ENCODE data around the gene KIF5A. TPM values are rescaled to one million over a fixed set of nuclear protein-coding genes. Genes with fewer than 3 reads are reported as not detected.

KIF5A gene
- total and polyA plus RNA-seq, 5 donors, result 0.09 to 0.31 (median 0.20) TPM

DNA sequence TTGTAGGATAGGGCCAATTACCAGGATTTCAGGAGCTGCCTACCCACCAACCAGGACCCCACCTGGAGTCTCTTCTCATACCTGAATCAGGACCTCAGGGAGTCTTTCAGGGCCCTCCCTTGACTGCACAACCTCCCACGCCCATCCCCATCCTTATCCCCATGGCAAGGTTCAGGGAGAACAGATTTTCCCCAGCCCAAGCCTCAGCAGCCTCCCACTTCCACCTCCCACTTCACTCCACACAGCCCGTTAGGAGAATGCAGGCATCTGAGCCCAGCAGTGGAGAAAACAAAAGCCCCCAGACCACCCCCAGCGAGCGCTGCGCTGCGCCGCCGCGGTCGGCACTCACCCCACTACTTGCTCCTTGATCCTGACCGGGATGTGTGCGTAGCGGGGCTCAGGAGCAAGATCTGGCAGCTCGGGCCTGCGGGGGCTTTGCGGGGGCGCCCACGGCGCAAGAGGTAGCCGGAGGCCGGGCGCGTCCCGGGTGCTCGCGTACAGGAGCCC, 81.8 kb downstream of the KIF5A start:
- H3K27me3 ChIP-seq (ENCODE audit: control insufficient read depth, insufficient read depth), result no peaks in the 10 kb centered on the region
- peak overlapping the region; percentile 50 for H3K4me3 ChIP-seq (ENCODE audit: low read length)
- WGBS, result 12% methylated on average over 26 of the region's 26 CpGs
- H3K27ac ChIP-seq (ENCODE audit: low read length), result no peak overlapping the region
- H3K4me1 ChIP-seq (ENCODE audit: control insufficient read depth, insufficient read depth, low read length), result no peaks in the 10 kb centered on the region
- ATAC-seq (no peak), DNase-seq (peak in 1 of 3 donors; percentile 46)
- intact Hi-C loops (cut with DNase I), result no loop called here
- no peaks in the 10 kb centered on the region for H3K9me3 ChIP-seq (ENCODE audit: control insufficient read depth, low read length)

DNA sequence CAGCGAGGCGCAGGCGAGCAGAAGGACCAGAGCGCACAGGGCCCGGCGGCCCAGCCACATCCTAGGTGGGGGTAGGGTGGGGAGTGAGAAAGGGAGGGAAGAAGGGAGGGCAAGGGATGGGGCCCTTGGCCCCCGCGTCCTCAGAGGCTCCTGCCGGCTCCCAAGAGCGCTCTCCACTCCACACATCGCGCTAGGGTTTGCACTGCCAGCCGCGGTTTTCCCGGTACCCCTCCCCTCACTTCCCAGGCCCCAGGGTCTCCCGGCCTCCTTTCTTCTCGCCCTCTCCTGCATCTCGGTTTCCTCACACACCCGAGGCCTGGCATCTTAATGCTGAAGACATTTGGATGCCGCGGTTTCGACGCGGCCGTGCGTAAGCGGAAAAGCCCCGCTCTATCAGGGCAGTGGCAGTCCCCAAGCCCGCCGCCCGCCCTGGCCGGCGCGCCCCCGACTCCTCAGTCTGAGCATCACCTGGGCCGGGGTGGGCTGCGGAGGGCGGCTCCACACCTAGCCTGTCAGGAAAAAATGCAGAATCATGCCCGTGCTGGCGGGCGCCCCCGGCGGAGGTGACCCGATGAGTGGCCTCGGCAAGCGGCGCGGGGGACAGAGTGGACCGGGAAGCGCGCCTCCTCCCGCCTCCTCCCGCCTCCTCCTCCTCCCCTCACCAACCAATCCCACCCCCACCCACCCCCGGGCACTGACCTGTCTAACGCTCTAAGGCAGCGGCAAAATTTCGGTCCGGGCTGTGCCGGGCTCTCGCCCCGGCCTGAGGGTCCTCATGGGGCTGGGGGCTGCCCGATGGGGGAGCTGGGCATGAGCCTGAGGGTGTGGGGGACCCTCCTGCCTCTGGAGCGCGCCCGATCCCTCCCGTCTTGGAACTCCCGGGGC, 82.5 kb downstream of the KIF5A start:
- ATAC-seq, result peak; percentile 34 to 57
- DNase-seq, result peak in 2 of 3 donors; percentile 59 to 60
- no peaks in the 10 kb centered on the region for H3K27me3 ChIP-seq (ENCODE audit: control insufficient read depth, insufficient read depth)
- 1% methylated on average over 67 of the region's 67 CpGs for WGBS
- H3K4me3 ChIP-seq (ENCODE audit: low read length), result peak overlapping the region; percentile 50
- intact Hi-C loops (cut with DNase I), result no loop called here
- no peak overlapping the region for H3K27ac ChIP-seq (ENCODE audit: low read length)
- H3K4me1 ChIP-seq (ENCODE audit: control insufficient read depth, insufficient read depth, low read length), result no peaks in the 10 kb centered on the region
- no peaks in the 10 kb centered on the region for H3K9me3 ChIP-seq (ENCODE audit: control insufficient read depth, low read length)

DNA sequence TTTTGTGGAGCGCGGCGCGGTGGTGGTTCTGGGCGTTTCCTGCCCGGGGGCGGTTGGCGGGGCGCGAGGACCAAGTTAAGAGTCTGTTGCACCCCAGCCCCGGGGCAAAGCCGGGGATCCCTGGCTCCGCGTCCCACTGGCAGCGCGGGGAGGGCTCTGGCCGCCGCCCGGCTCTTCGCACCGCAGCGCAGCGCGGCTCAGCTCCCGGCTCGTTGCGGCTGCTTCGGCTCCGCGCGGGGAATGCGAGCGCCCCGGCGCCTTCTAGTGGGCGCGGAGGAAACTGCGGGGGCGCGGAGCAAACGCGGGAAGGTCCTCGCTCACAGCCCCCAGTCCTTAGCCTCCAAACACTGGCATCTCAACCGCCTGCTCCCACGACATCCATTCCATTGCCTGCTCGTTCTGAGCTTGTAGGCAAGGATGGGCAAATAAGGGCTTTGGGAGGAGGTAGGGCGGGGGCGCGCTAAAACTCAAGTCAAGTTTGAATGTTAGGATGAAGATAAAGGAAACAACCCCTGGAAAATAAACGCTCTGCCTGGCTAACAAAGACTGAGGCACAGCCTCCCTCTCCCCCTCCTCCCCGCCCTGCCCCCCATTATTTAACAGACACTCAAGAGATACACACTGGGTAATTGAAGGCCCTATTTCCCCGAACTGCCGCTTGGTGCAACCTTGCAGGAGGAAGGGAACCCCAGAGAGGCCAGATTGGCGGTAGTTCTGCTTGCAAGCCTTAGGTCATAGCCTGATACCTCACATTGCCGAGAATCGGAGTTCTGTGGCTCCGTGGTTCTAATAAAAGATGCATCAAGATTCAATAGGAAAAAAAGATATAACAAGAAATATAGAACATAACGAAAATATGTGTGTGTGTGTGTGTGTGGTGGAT, 83.4 kb downstream of the KIF5A start, which contains the start of gene B4GALNT1:
TSS of gene B4GALNT1 (minus strand) at position 244 of the 883 bp plus-strand sequence. CDS start 1,069 bp downstream, outside the sequence.
- no peak within 1 kb of the TSS for H3K27ac ChIP-seq (ENCODE audit: low read length)
- H3K4me1 ChIP-seq (ENCODE audit: control insufficient read depth, insufficient read depth, low read length), result no peaks in the 10 kb centered on the region
- no peaks in the 10 kb centered on the region for H3K9me3 ChIP-seq (ENCODE audit: control insufficient read depth, low read length)
- DNase-seq, result peak; percentile 55 to 85 (median 81)
- peak; percentile 88 to 89 for ATAC-seq
- peak within 1 kb of the TSS; percentile 50 for H3K4me3 ChIP-seq (ENCODE audit: low read length)
- intact Hi-C loops (cut with DNase I), result no loop called here
- no peaks in the 10 kb centered on the region for H3K27me3 ChIP-seq (ENCODE audit: control insufficient read depth, insufficient read depth)
- 3% methylated on average over 58 of the region's 58 CpGs for WGBS

Small RNAs within 50 kb of the gene (microRNA-seq; reads per million reads assigned to microRNA genes)
- gene MIR616 (0 to 0.42 reads per million in 2 donors), gene MIR6758 (0 reads per million in 2 donors)

Other genes with a start within 250 kb of the KIF5A start
- 10 to 100 TPM; 68.3 to 85.2 (median 76.5) TPM for gene R3HDM2, start 119.0 kb upstream of the KIF5A start, total RNA-seq
- 23.1 TPM for gene R3HDM2, start 119.0 kb upstream of the KIF5A start, polyA plus RNA-seq
- gene INHBC, start 115.3 kb upstream of the KIF5A start, total RNA-seq, result not detected
- not detected for gene INHBC, start 115.3 kb upstream of the KIF5A start, polyA plus RNA-seq
- gene INHBE, start 94.7 kb upstream of the KIF5A start, total RNA-seq, result not detected
- not detected for gene INHBE, start 94.7 kb upstream of the KIF5A start, polyA plus RNA-seq
- gene GLI1, start 90.3 kb upstream of the KIF5A start, total RNA-seq, result 1 to 10 TPM; 1.6 to 3.1 (median 2.5) TPM
- 0.59 TPM for gene GLI1, start 90.3 kb upstream of the KIF5A start, polyA plus RNA-seq
- gene ARHGAP9, start 70.2 kb upstream of the KIF5A start, total RNA-seq, result 10 to 100 TPM in 1 of 4 donors, 1 to 10 TPM in 3; 4.8 to 10.2 (median 7.5) TPM
- 3.0 TPM for gene ARHGAP9, start 70.2 kb upstream of the KIF5A start, polyA plus RNA-seq
- gene MARS1, start 62.0 kb upstream of the KIF5A start, total RNA-seq, result 10 to 100 TPM; 68.6 to 89.8 (median 72.8) TPM
- gene MARS1, start 62.0 kb upstream of the KIF5A start, polyA plus RNA-seq, result 54.9 TPM
- gene DDIT3, start 29.5 kb upstream of the KIF5A start, total RNA-seq, result 10 to 100 TPM; 21.8 to 34.7 (median 22.3) TPM
- gene DDIT3, start 29.5 kb upstream of the KIF5A start, polyA plus RNA-seq, result 54.6 TPM
- gene MBD6, start 27.2 kb upstream of the KIF5A start, total RNA-seq, result 10 to 100 TPM; 35.7 to 50.9 (median 41.6) TPM
- gene MBD6, start 27.2 kb upstream of the KIF5A start, polyA plus RNA-seq, result 16.4 TPM
- gene DCTN2, start 2.9 kb upstream of the KIF5A start, total RNA-seq, result 10 to 100 TPM; 88.6 to 92.4 (median 89.5) TPM
- 99.2 TPM for gene DCTN2, start 2.9 kb upstream of the KIF5A start, polyA plus RNA-seq
- gene PIP4K2C, start 41.1 kb downstream of the KIF5A start, total RNA-seq, result 10 to 100 TPM; 14.9 to 17.1 (median 15.6) TPM
- 8.7 TPM for gene PIP4K2C, start 41.1 kb downstream of the KIF5A start, polyA plus RNA-seq
- gene DTX3, start 54.8 kb downstream of the KIF5A start, total RNA-seq, result 10 to 100 TPM; 29.3 to 44.6 (median 38.1) TPM
- 28.9 TPM for gene DTX3, start 54.8 kb downstream of the KIF5A start, polyA plus RNA-seq
- gene ARHGEF25, start 61.4 kb downstream of the KIF5A start, total RNA-seq, result 10 to 100 TPM; 14.0 to 22.6 (median 18.1) TPM
- gene ARHGEF25, start 61.4 kb downstream of the KIF5A start, polyA plus RNA-seq, result 21.3 TPM
- gene B4GALNT1, start 83.2 kb downstream of the KIF5A start, total RNA-seq, result 1 to 10 TPM; 1.2 to 2.5 (median 2.2) TPM
- gene B4GALNT1, start 83.2 kb downstream of the KIF5A start, polyA plus RNA-seq, result 3.3 TPM
- 100 to 1,000 TPM; 145 to 168 (median 154) TPM for gene OS9, start 144.1 kb downstream of the KIF5A start, total RNA-seq
- 127 TPM for gene OS9, start 144.1 kb downstream of the KIF5A start, polyA plus RNA-seq
- gene AGAP2, start 188.7 kb downstream of the KIF5A start, total RNA-seq, result under 1 TPM; 0.53 to 0.91 (median 0.72) TPM
- gene AGAP2, start 188.7 kb downstream of the KIF5A start, polyA plus RNA-seq, result 1.7 TPM
- gene TSPAN31, start 195.0 kb downstream of the KIF5A start, total RNA-seq, result 10 to 100 TPM; 31.5 to 41.3 (median 34.5) TPM
- gene TSPAN31, start 195.0 kb downstream of the KIF5A start, polyA plus RNA-seq, result 43.9 TPM
- gene CDK4, start 202.3 kb downstream of the KIF5A start, total RNA-seq, result 10 to 100 TPM; 50.9 to 53.9 (median 53.4) TPM
- gene CDK4, start 202.3 kb downstream of the KIF5A start, polyA plus RNA-seq, result 29.7 TPM
- gene MARCHF9, start 205.1 kb downstream of the KIF5A start, total RNA-seq, result 10 to 100 TPM; 15.2 to 17.8 (median 16.4) TPM
- 14.3 TPM for gene MARCHF9, start 205.1 kb downstream of the KIF5A start, polyA plus RNA-seq
- under 1 TPM in 3 of 4 donors, not detected in 1; 0.12 to 0.22 (median 0.14) TPM for gene CYP27B1, start 217.0 kb downstream of the KIF5A start, total RNA-seq
- gene CYP27B1, start 217.0 kb downstream of the KIF5A start, polyA plus RNA-seq, result 0.18 TPM
- 10 to 100 TPM in 1 of 4 donors, 1 to 10 TPM in 3; 5.7 to 15.8 (median 8.5) TPM for gene METTL1, start 222.1 kb downstream of the KIF5A start, total RNA-seq
- 6.3 TPM for gene METTL1, start 222.1 kb downstream of the KIF5A start, polyA plus RNA-seq
- 1 to 10 TPM; 2.1 to 3.1 (median 2.6) TPM for gene EEF1AKMT3, start 222.6 kb downstream of the KIF5A start, total RNA-seq
- gene EEF1AKMT3, start 222.6 kb downstream of the KIF5A start, polyA plus RNA-seq, result 0.95 TPM
- 10 to 100 TPM; 28.9 to 36.1 (median 33.0) TPM for gene TSFM, start 232.7 kb downstream of the KIF5A start, total RNA-seq
- gene TSFM, start 232.7 kb downstream of the KIF5A start, polyA plus RNA-seq, result 50.7 TPM